ENCODE measurements around the gene DLG5. TPM values are rescaled to one million over a fixed set of nuclear protein-coding genes. Genes with fewer than 3 reads are reported as not detected.

DLG5 gene
- total RNA-seq, 2 donors from 2014 or later, result 26.1 to 47.5 TPM

DNA sequence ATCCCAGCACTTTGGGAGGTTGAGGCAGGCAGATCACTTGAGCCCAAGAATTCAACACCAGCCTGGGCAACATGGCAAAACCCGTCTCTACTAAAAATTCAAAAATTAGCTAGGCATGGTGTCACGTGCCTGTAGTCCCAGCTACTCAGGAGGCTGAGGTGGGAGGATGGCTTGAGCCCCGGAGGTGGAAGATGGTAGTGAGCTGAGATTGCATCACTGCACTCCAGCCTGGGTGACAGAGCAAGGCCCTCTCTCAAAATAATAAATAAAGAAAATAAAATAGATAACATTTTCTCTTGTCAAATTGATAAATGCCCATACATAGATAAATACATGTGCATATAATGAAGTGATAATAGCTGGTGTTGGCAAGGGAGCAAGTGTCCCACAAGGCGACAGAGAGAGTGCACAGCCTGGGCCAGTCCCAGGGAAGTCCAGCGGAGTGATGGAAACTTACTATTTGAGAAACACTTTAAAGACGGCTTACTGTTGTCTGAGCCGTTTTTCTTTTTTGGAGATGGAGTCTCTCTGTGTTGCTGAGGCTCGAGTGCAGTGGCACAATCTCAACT lies 33.4 kb upstream of the DLG5 start:
- Histone ChIP-seq H3K36me3 (no peaks in the 10 kb centered on the region), H3K9me3 (no peaks in the 10 kb centered on the region), H3K4me1 (no peaks in the 10 kb centered on the region), H3K27ac (no peak overlapping the region), H3K4me3 (no peak overlapping the region), H3K9ac (ENCODE audit: low read depth in 2 of 2, low read length in 2 of 2) (no peak overlapping the region), H3K27me3 (no peaks in the 10 kb centered on the region)
- DNase-seq, result no peak
- intact Hi-C loops (cut with DNase I), result no loop called here
- TF ChIP-seq, protein P1, sequence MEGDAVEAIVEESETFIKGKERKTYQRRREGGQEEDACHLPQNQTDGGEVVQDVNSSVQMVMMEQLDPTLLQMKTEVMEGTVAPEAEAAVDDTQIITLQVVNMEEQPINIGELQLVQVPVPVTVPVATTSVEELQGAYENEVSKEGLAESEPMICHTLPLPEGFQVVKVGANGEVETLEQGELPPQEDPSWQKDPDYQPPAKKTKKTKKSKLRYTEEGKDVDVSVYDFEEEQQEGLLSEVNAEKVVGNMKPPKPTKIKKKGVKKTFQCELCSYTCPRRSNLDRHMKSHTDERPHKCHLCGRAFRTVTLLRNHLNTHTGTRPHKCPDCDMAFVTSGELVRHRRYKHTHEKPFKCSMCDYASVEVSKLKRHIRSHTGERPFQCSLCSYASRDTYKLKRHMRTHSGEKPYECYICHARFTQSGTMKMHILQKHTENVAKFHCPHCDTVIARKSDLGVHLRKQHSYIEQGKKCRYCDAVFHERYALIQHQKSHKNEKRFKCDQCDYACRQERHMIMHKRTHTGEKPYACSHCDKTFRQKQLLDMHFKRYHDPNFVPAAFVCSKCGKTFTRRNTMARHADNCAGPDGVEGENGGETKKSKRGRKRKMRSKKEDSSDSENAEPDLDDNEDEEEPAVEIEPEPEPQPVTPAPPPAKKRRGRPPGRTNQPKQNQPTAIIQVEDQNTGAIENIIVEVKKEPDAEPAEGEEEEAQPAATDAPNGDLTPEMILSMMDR (IDR thresholded peaks at IDR 0.05), result no peak

DNA sequence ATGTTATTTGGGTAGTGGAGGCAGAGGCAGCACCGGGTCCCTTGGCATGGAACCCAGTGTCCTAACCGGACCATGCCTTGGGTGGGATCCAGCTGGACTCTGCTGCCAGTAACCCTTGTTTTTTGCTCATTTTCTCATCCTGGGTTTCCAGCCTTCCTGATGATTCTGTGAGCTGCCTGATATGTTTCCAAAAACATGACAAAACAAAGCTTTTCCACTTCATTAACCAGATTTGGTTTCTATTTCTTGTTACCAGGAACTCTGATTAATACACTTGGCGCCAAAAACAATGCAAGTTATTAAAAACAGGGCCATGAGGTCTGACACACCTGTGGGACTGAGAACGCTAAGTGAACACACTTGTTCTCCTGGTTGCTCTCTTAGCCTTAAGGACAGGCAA lies 32.8 kb upstream of the DLG5 start:
- Histone ChIP-seq H3K36me3 (no peaks in the 10 kb centered on the region), H3K9me3 (no peaks in the 10 kb centered on the region), H3K9ac (ENCODE audit: low read depth in 2 of 2, low read length in 2 of 2) (no peak overlapping the region), H3K4me1 (no peaks in the 10 kb centered on the region), H3K27ac (no peak overlapping the region), H3K4me3 (no peak overlapping the region), H3K27me3 (no peaks in the 10 kb centered on the region)
- TF ChIP-seq, protein P1 (IDR thresholded peaks at IDR 0.05), result no peak
- intact Hi-C loops (cut with DNase I), result no loop called here
- no peak for DNase-seq

DNA sequence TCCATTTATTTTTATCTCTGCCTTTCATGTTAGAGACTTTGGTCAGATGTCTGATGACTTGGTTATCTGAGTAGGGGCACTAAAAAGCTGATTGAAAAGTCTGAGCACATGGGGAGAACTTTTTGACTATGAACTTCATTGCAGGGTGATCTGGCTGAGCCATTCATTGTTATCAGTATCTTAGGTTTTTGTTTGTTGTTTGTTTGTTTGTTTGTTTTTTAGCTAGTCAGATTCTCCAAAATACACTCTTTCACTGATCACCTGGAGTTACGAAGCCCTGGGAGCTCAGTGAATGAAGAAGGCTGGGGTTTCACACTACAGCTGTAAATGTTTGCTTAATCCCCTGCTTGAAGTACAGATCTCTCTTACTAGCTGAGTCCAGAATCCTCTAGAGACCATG lies 28.6 kb upstream of the DLG5 start:
- H3K4me3 ChIP-seq, result no peak overlapping the region
- H3K27me3 ChIP-seq, result no peaks in the 10 kb centered on the region
- no peaks in the 10 kb centered on the region for H3K4me1 ChIP-seq
- no peak overlapping the region for H3K27ac ChIP-seq
- TF ChIP-seq, protein P1 (IDR thresholded peaks at IDR 0.05), result no peak
- intact Hi-C loops (cut with DNase I), result no loop called here
- DNase-seq, result no peak
- H3K9ac ChIP-seq (ENCODE audit: low read depth in 2 of 2, low read length in 2 of 2), result no peak overlapping the region
- no peaks in the 10 kb centered on the region for H3K36me3 ChIP-seq
- H3K9me3 ChIP-seq, result no peaks in the 10 kb centered on the region

DNA sequence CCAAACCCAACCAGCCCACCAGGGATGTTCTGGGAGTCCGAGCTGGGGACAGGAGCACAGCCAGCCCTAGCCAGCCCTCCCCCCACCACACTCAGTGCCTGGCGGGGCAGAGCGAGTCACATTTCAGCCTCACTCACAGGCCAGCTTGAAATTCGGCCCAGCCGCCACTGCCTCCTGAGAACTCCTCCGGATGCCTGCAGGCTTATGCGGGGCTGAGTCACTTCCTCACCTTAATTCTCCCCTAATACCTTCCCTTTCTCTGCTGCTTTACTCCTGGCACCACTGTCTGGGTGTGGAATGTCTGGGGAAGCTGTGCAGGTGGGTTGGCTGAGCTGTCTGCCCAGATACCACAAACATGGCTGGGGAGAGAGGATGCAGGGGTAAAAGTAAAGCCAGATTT lies 22.6 kb upstream of the DLG5 start:
- intact Hi-C loops (cut with DNase I), result no loop called here
- Histone ChIP-seq H3K9me3 (no peaks in the 10 kb centered on the region), H3K27ac (no peak overlapping the region), H3K36me3 (no peaks in the 10 kb centered on the region), H3K4me1 (no peaks in the 10 kb centered on the region), H3K9ac (ENCODE audit: low read depth in 2 of 2, low read length in 2 of 2) (no peak overlapping the region), H3K27me3 (no peaks in the 10 kb centered on the region), H3K4me3 (no peak overlapping the region)
- DNase-seq, result no peak
- TF ChIP-seq, protein P1 (IDR thresholded peaks at IDR 0.05), result no peak

DNA sequence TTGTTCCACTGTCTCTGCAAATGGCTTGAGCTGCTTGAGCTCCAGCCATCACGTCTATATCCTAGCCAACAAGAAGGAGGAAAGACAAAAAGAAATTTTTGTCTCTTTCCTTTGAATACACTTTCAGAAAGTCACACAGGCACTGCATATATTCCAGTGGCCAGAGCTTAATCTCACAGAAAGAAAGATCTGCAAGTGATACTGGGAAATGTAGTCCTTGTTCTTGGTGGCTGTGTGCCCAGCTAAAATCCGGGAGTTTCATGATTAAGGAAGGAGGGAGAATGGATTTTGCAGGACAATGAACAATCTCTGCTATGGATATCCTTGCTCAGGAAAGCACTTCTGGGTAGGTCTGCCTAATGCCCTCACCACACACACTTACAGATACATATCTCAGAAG lies 19.5 kb upstream of the DLG5 start:
- no peak overlapping the region for H3K9ac ChIP-seq (ENCODE audit: low read depth in 2 of 2, low read length in 2 of 2)
- no peaks in the 10 kb centered on the region for H3K9me3 ChIP-seq
- no peak overlapping the region for H3K4me3 ChIP-seq
- no peaks in the 10 kb centered on the region for H3K4me1 ChIP-seq
- no peak overlapping the region for H3K27ac ChIP-seq
- no peak for DNase-seq
- intact Hi-C loops (cut with DNase I), result no loop called here
- H3K27me3 ChIP-seq, result no peaks in the 10 kb centered on the region
- H3K36me3 ChIP-seq, result no peaks in the 10 kb centered on the region
- TF ChIP-seq, protein P1 (IDR thresholded peaks at IDR 0.05), result no peak
